Karpas-422 (cell line): Measurements from ENCODE around the gene THOC1. TPM values are rescaled to one million over a fixed set of nuclear protein-coding genes. Genes with fewer than 3 reads are reported as not detected.

ENCODE experiments used
- DNase-seq: peaks from one replicate; pipeline ENCODE4 v3.0.0-alpha.2; 2015
- H2AFZ ChIP-seq: fragments of 200-600 bp; sonication (generic); 2 replicates; pipeline ENCODE4 v1.6.1; 2014; ENCODE audit warnings: antibody characterized with exemption, low read length, mixed read lengths
- H3K27ac ChIP-seq: fragments of 200-600 bp; sonication (generic); 2 replicates; pipeline ENCODE4 v1.5.1; 2014; ENCODE audit warnings: mild to moderate bottlenecking, low read length, moderate library complexity
- H3K27me3 ChIP-seq: fragments of 200-600 bp; sonication (generic); 2 replicates; pipeline ENCODE4 v1.6.1; 2014; ENCODE audit warnings: low read length, mixed read lengths
- H3K36me3 ChIP-seq: fragments of 200-600 bp; sonication (generic); 2 replicates; pipeline ENCODE4 v1.6.1; 2014; ENCODE audit warnings: low read length, mixed read lengths; ENCODE audit not compliant: insufficient read depth
- H3K4me1 ChIP-seq: fragments of 200-600 bp; sonication (generic); 2 replicates; pipeline ENCODE4 v1.6.1; 2014; ENCODE audit warnings: mild to moderate bottlenecking, low read length, mixed read lengths
- H3K4me2 ChIP-seq: fragments of 200-600 bp; sonication (generic); 2 replicates; pipeline ENCODE4 v1.6.1; 2014; ENCODE audit warnings: low read length, low read depth, mild to moderate bottlenecking; ENCODE audit not compliant: poor library complexity, severe bottlenecking
- H3K4me3 ChIP-seq: fragments of 200-600 bp; sonication (generic); 2 replicates; pipeline ENCODE4 v1.5.1; 2014; ENCODE audit warnings: mild to moderate bottlenecking, antibody characterized with exemption, low read length, mixed read lengths
- H3K79me2 ChIP-seq: fragments of 200-600 bp; sonication (generic); 2 replicates; pipeline ENCODE4 v1.6.1; 2014; ENCODE audit warnings: mild to moderate bottlenecking, low read length, mixed read lengths
- H3K9ac ChIP-seq: fragments of 200-600 bp; sonication (generic); 2 replicates; pipeline ENCODE4 v1.6.0; 2014; ENCODE audit warnings: low read length
- H3K9me2 ChIP-seq: fragments of 200-600 bp; sonication (generic), shearing (Covaris generic); replicated peaks from 2 replicates; pipeline ENCODE4 v1.6.0; 2014; ENCODE audit warnings: mild to moderate bottlenecking, low read length, moderate library complexity; ENCODE audit not compliant: insufficient read depth
- H3K9me3 ChIP-seq: fragments of 300-700, 200-600 bp; sonication (generic); 2 replicates; pipeline ENCODE4 v1.6.1; 2014; ENCODE audit warnings: low read length, mixed read lengths
- H4K20me1 ChIP-seq: fragments of 200-600 bp; sonication (generic); 2 replicates; pipeline ENCODE4 v1.6.1; 2014; ENCODE audit warnings: mild to moderate bottlenecking, antibody characterized with exemption, low read length, low read depth; ENCODE audit not compliant: insufficient read depth
- total RNA-seq: library from RNA; depleted of rRNA; stranded (reverse); fragments of >200 nt; shearing (Covaris generic); gene quantifications from 2 replicates; pipeline ENCODE4 v1.2.3, GENCODE V29; 2014; ENCODE audit warnings: low replicate concordance

THOC1 gene
- total RNA-seq, 1 experiment from 2014 or later: 84.2 TPM

- H3K36me3 ChIP-seq: peaks cover 34% of the 10 kb centered on the region
- H4K20me1 ChIP-seq: no peaks in the 10 kb centered on the region
- H3K27me3 ChIP-seq: no peaks in the 10 kb centered on the region
- H3K4me2 ChIP-seq: no peak overlapping the region
- H3K27ac ChIP-seq: no peak overlapping the region
- H3K9me2 ChIP-seq: no peaks in the 10 kb centered on the region
- H3K4me3 ChIP-seq: no peak overlapping the region
- H3K79me2 ChIP-seq: peaks cover 4% of the 10 kb centered on the region; the same call in 1 of the 2 replicates
- H2AFZ ChIP-seq: no peak overlapping the region
- no peaks in the 10 kb centered on the region for H3K4me1 ChIP-seq
- no peak overlapping the region for H3K9ac ChIP-seq
- no peaks in the 10 kb centered on the region for H3K9me3 ChIP-seq
- no peak for DNase-seq
Measured at GRCh38 chr18:227374-227773, 40.5 kb downstream of the THOC1 start.

GRCh38 chr18:225745-226144, 42.1 kb downstream of the THOC1 start:
- Histone ChIP-seq H3K36me3 (peaks cover 39% of the 10 kb centered on the region), H3K4me3 (no peak overlapping the region), H3K4me1 (no peaks in the 10 kb centered on the region), H3K27ac (no peak overlapping the region), H4K20me1 (no peaks in the 10 kb centered on the region), H3K4me2 (no peak overlapping the region), H2AFZ (no peak overlapping the region), H3K27me3 (no peaks in the 10 kb centered on the region), H3K9ac (no peak overlapping the region), H3K79me2 (peaks cover 3% of the 10 kb centered on the region; the same call in 1 of the 2 replicates), H3K9me2 (no peaks in the 10 kb centered on the region), H3K9me3 (no peaks in the 10 kb centered on the region)
- DNase-seq: no peak

- H3K9me2 ChIP-seq: no peaks in the 10 kb centered on the region
- no peak overlapping the region for H3K4me2 ChIP-seq
- H2AFZ ChIP-seq: no peak overlapping the region
- DNase-seq: no peak
- no peak overlapping the region for H3K9ac ChIP-seq
- H3K27me3 ChIP-seq: no peaks in the 10 kb centered on the region
- H3K4me1 ChIP-seq: no peaks in the 10 kb centered on the region
- peaks cover 74% of the 10 kb centered on the region for H3K36me3 ChIP-seq
- H3K9me3 ChIP-seq: peaks cover 6% of the 10 kb centered on the region; the same call in 1 of the 2 replicates
- no peak overlapping the region for H3K4me3 ChIP-seq
- H4K20me1 ChIP-seq: no peaks in the 10 kb centered on the region
- H3K79me2 ChIP-seq: peaks cover 7% of the 10 kb centered on the region; the same call in 1 of the 2 replicates
- H3K27ac ChIP-seq: no peak overlapping the region
Measured at GRCh38 chr18:220708-221107, 47.1 kb downstream of the THOC1 start.

GRCh38 chr18:217532-218336, 50.1 kb downstream of the THOC1 start:
- Histone ChIP-seq H3K4me2 (no peak overlapping the region), H4K20me1 (no peaks in the 10 kb centered on the region), H3K79me2 (peaks cover 7% of the 10 kb centered on the region; the same call in 1 of the 2 replicates), H2AFZ (no peak overlapping the region), H3K9me3 (peaks cover 6% of the 10 kb centered on the region; the same call in 1 of the 2 replicates), H3K27ac (no peak overlapping the region), H3K36me3 (peaks cover 77% of the 10 kb centered on the region), H3K9ac (no peak overlapping the region), H3K4me3 (no peak overlapping the region), H3K9me2 (no peaks in the 10 kb centered on the region), H3K27me3 (no peaks in the 10 kb centered on the region), H3K4me1 (no peaks in the 10 kb centered on the region)
- DNase-seq: no peak

GRCh38 chr18:215448-216010, 52.3 kb downstream of the THOC1 start:
- DNase-seq: no peak
- H3K36me3 ChIP-seq: peaks cover 90% of the 10 kb centered on the region
- peaks cover 6% of the 10 kb centered on the region; the same call in 1 of the 2 replicates for H3K9me3 ChIP-seq
- peaks cover 5% of the 10 kb centered on the region; the same call in 1 of the 2 replicates for H3K79me2 ChIP-seq
- no peak overlapping the region for H3K4me2 ChIP-seq
- no peaks in the 10 kb centered on the region for H3K4me1 ChIP-seq
- no peaks in the 10 kb centered on the region for H4K20me1 ChIP-seq
- H2AFZ ChIP-seq: no peak overlapping the region
- H3K27ac ChIP-seq: no peak overlapping the region
- no peak overlapping the region for H3K4me3 ChIP-seq
- H3K9me2 ChIP-seq: no peaks in the 10 kb centered on the region
- H3K9ac ChIP-seq: no peak overlapping the region
- H3K27me3 ChIP-seq: no peaks in the 10 kb centered on the region

- DNase-seq: no peak
- H2AFZ ChIP-seq: no peak overlapping the region
- H3K9me3 ChIP-seq: peaks cover 6% of the 10 kb centered on the region; the same call in 1 of the 2 replicates
- H3K4me3 ChIP-seq: no peak overlapping the region
- peaks cover 95% of the 10 kb centered on the region for H3K36me3 ChIP-seq
- no peak overlapping the region for H3K9ac ChIP-seq
- H3K9me2 ChIP-seq: no peaks in the 10 kb centered on the region
- H3K27me3 ChIP-seq: no peaks in the 10 kb centered on the region
- peaks cover 15% of the 10 kb centered on the region; the same call in 1 of the 2 replicates for H3K79me2 ChIP-seq
- H3K4me1 ChIP-seq: no peaks in the 10 kb centered on the region
- no peak overlapping the region for H3K4me2 ChIP-seq
- no peaks in the 10 kb centered on the region for H4K20me1 ChIP-seq
- H3K27ac ChIP-seq: no peak overlapping the region
Measured at GRCh38 chr18:213966-214365, 53.9 kb downstream of the THOC1 start.

GRCh38 chr18:213505-213904, 54.3 kb downstream of the THOC1 start:
- Histone ChIP-seq H3K9me2 (no peaks in the 10 kb centered on the region), H3K27ac (no peak overlapping the region), H3K4me2 (no peak overlapping the region), H3K79me2 (peaks cover 16% of the 10 kb centered on the region), H3K4me1 (no peaks in the 10 kb centered on the region), H2AFZ (no peak overlapping the region), H4K20me1 (no peaks in the 10 kb centered on the region), H3K9me3 (peaks cover 4% of the 10 kb centered on the region; the same call in 1 of the 2 replicates), H3K36me3 (peaks cover 93% of the 10 kb centered on the region), H3K9ac (no peak overlapping the region), H3K4me3 (no peak overlapping the region), H3K27me3 (no peaks in the 10 kb centered on the region)
- DNase-seq: no peak

- Histone ChIP-seq H3K36me3 (peaks cover 90% of the 10 kb centered on the region), H3K9me2 (no peaks in the 10 kb centered on the region), H3K4me1 (no peaks in the 10 kb centered on the region), H4K20me1 (no peaks in the 10 kb centered on the region), H3K4me3 (no peak overlapping the region), H3K27me3 (no peaks in the 10 kb centered on the region), H3K4me2 (no peak overlapping the region), H2AFZ (no peak overlapping the region), H3K9ac (no peak overlapping the region), H3K9me3 (no peaks in the 10 kb centered on the region), H3K79me2 (peaks cover 18% of the 10 kb centered on the region), H3K27ac (no peak overlapping the region)
- DNase-seq: no peak
Measured at GRCh38 chr18:212780-213179, 55.1 kb downstream of the THOC1 start.
